Measurements from ENCODE around the gene CREBBP. TPM values are rescaled to one million over a fixed set of nuclear protein-coding genes. Genes with fewer than 3 reads are reported as not detected.

CREBBP gene
- total and polyA plus RNA-seq, 9 donors = 35.6 to 94.5 (median 78.3) TPM

DNA sequence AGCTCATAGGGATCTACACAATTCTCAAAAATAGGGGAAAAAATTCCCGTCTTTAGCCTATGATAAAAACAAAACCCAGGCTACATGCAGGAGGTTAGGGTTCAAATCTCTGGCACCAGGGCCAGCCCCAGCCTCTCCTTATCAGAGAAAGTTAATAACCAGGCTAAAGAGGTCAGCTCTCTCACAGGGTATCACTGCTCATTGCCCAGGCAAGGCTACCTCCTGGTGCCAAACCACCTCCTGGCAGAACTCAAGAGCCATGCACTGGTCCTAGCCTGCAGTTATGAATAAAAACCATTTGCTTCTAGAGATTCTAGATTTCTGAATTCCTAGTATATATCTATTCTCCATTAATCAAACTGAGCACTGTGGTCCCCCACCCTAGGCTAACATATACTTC, 65.8 kb downstream of the CREBBP start:
- DNase-seq = no peak
- H3K4me1 ChIP-seq (ENCODE audit: insufficient read depth) = peaks cover 30% of the 10 kb centered on the region
- WGBS, 3 donors = 89 to 98% (median 95%) methylated on average over 1 of the region's 1 CpG

DNA sequence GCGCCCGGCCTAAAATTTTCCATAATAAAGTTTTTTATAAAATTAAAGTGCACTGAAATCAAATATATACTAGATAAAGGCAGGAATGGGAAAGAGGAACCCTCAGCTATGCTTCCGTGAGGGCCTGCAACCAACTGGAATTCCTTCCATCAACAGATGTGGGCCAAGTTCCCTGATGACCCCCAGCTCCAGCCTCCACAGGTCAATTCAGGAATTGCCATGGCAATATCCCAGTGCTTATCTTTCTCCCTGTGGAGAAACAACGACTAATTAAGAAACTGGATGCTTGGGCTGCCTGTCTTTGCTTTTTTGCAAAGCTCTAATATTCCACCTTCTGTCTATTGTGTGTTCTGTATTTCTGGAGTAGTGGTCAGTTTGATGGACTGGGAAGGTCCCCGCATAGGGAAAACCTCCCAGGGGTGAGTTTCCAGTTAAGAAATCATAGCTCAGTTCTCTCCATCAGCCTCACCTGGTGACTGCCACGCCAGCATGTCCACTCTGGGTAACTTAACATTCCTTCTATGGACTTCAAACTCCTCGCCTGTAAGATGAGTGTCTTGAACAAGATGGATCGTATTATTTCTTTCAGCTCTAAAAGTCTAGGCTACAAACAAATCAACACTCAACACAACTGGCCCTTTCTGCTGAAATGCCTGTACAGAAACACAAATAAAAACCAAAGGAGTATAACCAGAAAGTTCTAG, 67.9 kb downstream of the CREBBP start:
- H3K27ac ChIP-seq = no peak overlapping the region
- no peaks in the 10 kb centered on the region for H3K36me3 ChIP-seq
- no peak overlapping the region for H3K4me3 ChIP-seq
- peaks cover 24% of the 10 kb centered on the region for H3K4me1 ChIP-seq (ENCODE audit: insufficient read depth)
- no peaks in the 10 kb centered on the region for H3K9me3 ChIP-seq
- intact Hi-C loops (cut with DNase I) = no loop called here
- 75 to 76% (median 75%) methylated on average over 8 of the region's 8 CpGs for WGBS, 3 donors
- TF ChIP-seq POLR2A (IDR thresholded peaks at IDR 0.05) (no peak), EP300 (IDR thresholded peaks at IDR 0.05) (no peak)
- TF ChIP-seq, protein P1, sequence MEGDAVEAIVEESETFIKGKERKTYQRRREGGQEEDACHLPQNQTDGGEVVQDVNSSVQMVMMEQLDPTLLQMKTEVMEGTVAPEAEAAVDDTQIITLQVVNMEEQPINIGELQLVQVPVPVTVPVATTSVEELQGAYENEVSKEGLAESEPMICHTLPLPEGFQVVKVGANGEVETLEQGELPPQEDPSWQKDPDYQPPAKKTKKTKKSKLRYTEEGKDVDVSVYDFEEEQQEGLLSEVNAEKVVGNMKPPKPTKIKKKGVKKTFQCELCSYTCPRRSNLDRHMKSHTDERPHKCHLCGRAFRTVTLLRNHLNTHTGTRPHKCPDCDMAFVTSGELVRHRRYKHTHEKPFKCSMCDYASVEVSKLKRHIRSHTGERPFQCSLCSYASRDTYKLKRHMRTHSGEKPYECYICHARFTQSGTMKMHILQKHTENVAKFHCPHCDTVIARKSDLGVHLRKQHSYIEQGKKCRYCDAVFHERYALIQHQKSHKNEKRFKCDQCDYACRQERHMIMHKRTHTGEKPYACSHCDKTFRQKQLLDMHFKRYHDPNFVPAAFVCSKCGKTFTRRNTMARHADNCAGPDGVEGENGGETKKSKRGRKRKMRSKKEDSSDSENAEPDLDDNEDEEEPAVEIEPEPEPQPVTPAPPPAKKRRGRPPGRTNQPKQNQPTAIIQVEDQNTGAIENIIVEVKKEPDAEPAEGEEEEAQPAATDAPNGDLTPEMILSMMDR (IDR thresholded peaks at IDR 0.05) = no peak
- DNase-seq = no peak
- H3K27me3 ChIP-seq = no peaks in the 10 kb centered on the region

More for the DNA sequence above, 65.8 kb downstream of the CREBBP start:
- H3K36me3 ChIP-seq = no peaks in the 10 kb centered on the region
- TF ChIP-seq, protein P1 (IDR thresholded peaks at IDR 0.05) = no peak
- TF ChIP-seq EP300 (IDR thresholded peaks at IDR 0.05) = no peak
- TF ChIP-seq POLR2A (IDR thresholded peaks at IDR 0.05) = no peak
- intact Hi-C loops (cut with DNase I) = no loop called here
- H3K27ac ChIP-seq = no peak overlapping the region
- no peak overlapping the region for H3K4me3 ChIP-seq
- H3K27me3 ChIP-seq = no peaks in the 10 kb centered on the region
- no peaks in the 10 kb centered on the region for H3K9me3 ChIP-seq

DNA sequence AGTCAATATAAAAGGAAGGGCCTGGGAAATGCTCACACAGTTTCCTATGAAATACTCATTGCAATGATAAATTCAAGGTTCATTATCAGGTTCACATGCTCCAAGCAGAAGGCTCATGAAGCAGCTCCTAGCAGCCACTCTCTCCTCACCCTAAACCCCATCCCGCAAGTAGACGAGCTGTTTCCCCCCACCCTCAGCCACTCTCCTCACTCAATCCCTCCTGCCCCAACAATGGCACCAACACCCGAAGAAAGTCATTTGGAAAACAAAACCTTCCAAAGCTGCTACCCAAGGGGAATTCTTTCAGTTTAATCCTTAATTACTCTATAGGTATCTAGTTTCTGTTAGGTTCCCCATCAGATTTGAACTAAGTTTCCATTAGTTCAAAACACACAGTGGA, 69.7 kb downstream of the CREBBP start:
- TF ChIP-seq POLR2A (IDR thresholded peaks at IDR 0.05) (no peak), EP300 (IDR thresholded peaks at IDR 0.05) (no peak)
- TF ChIP-seq, protein P1 (IDR thresholded peaks at IDR 0.05) = no peak
- no peak overlapping the region for H3K4me3 ChIP-seq
- no peaks in the 10 kb centered on the region for H3K36me3 ChIP-seq
- intact Hi-C loops (cut with DNase I) = no loop called here
- H3K4me1 ChIP-seq (ENCODE audit: insufficient read depth) = peaks cover 24% of the 10 kb centered on the region
- no peak overlapping the region for H3K27ac ChIP-seq
- no peaks in the 10 kb centered on the region for H3K27me3 ChIP-seq
- no peak for DNase-seq
- 95 to 98% (median 97%) methylated on average over 3 of the region's 3 CpGs for WGBS, 3 donors
- no peaks in the 10 kb centered on the region for H3K9me3 ChIP-seq

DNA sequence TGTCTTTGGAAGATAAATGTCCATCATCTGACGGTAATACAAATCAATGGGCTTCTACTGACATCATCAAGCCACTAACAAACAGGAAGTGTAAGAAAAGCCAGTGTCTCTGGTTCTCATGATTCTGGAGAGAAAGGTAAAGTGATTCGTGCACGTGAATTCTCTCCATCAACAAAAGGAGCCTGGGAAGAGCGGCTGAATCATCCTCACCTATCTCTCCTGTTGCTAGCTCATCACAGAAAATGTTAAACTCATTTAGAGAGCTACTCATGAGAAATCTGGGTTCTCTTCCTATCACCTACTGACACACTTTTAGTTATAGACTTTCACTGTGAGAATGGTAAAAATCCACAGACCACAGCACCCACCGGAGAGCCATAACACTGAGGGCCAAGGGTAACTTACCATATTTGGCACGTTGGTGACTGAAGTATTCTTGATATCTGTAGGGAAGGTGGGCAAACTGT, 70.3 kb downstream of the CREBBP start:
- 88 to 92% (median 91%) methylated on average over 6 of the region's 6 CpGs for WGBS, 3 donors
- Histone ChIP-seq H3K27ac (no peak overlapping the region), H3K9me3 (no peaks in the 10 kb centered on the region), H3K36me3 (no peaks in the 10 kb centered on the region), H3K4me3 (no peak overlapping the region), H3K27me3 (no peaks in the 10 kb centered on the region), H3K4me1 (ENCODE audit: insufficient read depth) (peaks cover 28% of the 10 kb centered on the region)
- TF ChIP-seq EP300 (IDR thresholded peaks at IDR 0.05) (no peak), POLR2A (IDR thresholded peaks at IDR 0.05) (no peak)
- TF ChIP-seq, protein P1 (IDR thresholded peaks at IDR 0.05) = no peak
- intact Hi-C loops (cut with DNase I) = no loop called here
- no peak for DNase-seq
